ENCODE measurements around the gene DIDO1.

Gene DIDO1

DNA sequence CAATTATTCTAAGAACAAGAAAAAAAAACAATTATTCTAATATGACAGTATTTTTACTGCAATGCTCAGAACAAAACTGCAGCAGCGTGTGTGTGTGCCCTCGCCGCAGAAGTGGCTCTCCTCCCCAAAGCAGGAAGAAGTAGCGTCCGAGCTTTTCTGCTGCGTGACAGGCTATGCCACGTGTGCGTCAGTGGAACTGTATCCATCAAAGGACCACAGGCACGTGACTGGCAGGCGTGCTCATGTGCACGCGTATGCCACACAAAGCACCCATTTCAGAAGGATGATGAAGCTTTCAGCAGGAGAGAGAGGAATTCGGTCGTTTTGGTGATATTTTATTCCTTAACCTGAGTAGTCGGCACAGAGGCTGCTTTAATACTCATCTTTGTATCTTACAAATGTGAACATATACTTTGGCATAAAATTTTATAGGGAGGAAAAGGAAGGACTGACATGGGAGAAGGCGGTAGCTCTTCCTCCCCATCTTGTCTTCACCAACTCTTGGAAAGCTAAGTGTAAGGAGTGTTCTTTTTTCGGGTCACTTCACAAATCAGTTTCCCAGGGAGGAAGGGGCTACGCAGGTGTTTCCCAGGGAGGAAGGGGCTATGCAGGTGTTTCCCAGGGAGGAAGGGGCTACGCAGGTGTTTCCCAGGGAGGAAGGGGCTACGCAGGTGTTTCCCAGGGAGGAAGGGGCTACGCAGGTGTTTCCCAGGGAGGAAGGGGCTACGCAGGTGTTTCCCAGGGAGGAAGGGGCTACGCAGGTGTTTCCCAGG, 68.1 kb downstream of the DIDO1 start:
- no peak for TF ChIP-seq NFIC (IDR thresholded peaks at IDR 0.05)
- TF ChIP-seq CREB1 (IDR thresholded peaks at IDR 0.05; ENCODE audit: low read depth) = no peak
- TF ChIP-seq FOXM1 (IDR thresholded peaks at IDR 0.05; ENCODE audit: borderline replicate concordance, low read depth) = no peak
- TF ChIP-seq, protein P1, sequence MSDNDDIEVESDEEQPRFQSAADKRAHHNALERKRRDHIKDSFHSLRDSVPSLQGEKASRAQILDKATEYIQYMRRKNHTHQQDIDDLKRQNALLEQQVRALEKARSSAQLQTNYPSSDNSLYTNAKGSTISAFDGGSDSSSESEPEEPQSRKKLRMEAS (IDR thresholded peaks at IDR 0.05) = no peak
- TF ChIP-seq, protein P2, sequence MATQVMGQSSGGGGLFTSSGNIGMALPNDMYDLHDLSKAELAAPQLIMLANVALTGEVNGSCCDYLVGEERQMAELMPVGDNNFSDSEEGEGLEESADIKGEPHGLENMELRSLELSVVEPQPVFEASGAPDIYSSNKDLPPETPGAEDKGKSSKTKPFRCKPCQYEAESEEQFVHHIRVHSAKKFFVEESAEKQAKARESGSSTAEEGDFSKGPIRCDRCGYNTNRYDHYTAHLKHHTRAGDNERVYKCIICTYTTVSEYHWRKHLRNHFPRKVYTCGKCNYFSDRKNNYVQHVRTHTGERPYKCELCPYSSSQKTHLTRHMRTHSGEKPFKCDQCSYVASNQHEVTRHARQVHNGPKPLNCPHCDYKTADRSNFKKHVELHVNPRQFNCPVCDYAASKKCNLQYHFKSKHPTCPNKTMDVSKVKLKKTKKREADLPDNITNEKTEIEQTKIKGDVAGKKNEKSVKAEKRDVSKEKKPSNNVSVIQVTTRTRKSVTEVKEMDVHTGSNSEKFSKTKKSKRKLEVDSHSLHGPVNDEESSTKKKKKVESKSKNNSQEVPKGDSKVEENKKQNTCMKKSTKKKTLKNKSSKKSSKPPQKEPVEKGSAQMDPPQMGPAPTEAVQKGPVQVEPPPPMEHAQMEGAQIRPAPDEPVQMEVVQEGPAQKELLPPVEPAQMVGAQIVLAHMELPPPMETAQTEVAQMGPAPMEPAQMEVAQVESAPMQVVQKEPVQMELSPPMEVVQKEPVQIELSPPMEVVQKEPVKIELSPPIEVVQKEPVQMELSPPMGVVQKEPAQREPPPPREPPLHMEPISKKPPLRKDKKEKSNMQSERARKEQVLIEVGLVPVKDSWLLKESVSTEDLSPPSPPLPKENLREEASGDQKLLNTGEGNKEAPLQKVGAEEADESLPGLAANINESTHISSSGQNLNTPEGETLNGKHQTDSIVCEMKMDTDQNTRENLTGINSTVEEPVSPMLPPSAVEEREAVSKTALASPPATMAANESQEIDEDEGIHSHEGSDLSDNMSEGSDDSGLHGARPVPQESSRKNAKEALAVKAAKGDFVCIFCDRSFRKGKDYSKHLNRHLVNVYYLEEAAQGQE (IDR thresholded peaks at IDR 0.05; ENCODE audit: low read depth) = no peak
- TF ChIP-seq, protein P3, sequence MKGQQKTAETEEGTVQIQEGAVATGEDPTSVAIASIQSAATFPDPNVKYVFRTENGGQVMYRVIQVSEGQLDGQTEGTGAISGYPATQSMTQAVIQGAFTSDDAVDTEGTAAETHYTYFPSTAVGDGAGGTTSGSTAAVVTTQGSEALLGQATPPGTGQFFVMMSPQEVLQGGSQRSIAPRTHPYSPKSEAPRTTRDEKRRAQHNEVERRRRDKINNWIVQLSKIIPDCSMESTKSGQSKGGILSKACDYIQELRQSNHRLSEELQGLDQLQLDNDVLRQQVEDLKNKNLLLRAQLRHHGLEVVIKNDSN (IDR thresholded peaks at IDR 0.05) = no peak
- TF ChIP-seq CEBPB (IDR thresholded peaks at IDR 0.05) = no peak
- TF ChIP-seq ZBTB7A (IDR thresholded peaks at IDR 0.05; ENCODE audit: low read depth) = no peak
- TF ChIP-seq TCF12 (IDR thresholded peaks at IDR 0.05; ENCODE audit: low read depth) = no peak
- no peak for TF ChIP-seq EP300 (IDR thresholded peaks at IDR 0.05; ENCODE audit: borderline replicate concordance)
- TF ChIP-seq RAD21 (IDR thresholded peaks at IDR 0.05; ENCODE audit: low read depth) = no peak
- TF ChIP-seq TEAD4 (IDR thresholded peaks at IDR 0.05) = no peak
- no peak for TF ChIP-seq EGR1 (IDR thresholded peaks at IDR 0.05)
- no peak for TF ChIP-seq TAF1 (IDR thresholded peaks at IDR 0.05; ENCODE audit: low read depth)
- no peak for TF ChIP-seq YY1 (IDR thresholded peaks at IDR 0.05; ENCODE audit: low read depth)

DNA sequence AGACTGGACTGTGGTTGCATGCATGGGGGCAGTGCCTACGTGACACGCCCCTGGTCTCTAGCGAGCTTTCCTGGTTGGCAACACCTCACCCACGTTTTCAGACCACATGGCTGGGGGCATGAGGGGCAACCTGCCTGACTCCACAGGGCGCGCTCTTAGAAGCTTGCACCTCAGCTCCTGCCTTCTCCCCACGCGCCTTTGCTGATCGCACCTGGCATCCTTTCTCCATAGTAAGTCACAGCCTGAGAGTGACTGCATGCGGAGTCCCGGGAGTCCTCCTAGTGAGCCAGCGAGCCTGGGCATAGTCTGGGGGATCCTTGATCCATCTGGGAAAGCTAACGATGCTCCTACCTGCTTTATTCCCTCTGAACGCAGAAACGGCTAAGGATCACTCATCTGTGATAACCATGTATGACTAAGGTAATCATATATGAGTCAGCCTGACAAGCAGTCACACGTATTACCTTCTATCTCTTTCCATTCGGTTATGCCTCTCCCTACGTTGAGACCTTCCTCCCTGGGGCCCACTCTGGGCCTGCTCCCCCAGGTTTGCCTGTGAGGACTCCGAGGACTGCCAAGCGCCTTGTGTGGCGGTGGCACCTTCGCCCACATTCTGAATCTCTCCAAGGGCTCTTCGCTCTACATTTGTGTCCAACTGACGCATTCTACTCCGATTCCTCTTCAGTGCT, 69.2 kb downstream of the DIDO1 start:
- no peak for TF ChIP-seq EGR1 (IDR thresholded peaks at IDR 0.05)
- no peak for TF ChIP-seq EP300 (IDR thresholded peaks at IDR 0.05; ENCODE audit: borderline replicate concordance)
- no peak for TF ChIP-seq ZBTB7A (IDR thresholded peaks at IDR 0.05; ENCODE audit: low read depth)
- no peak for TF ChIP-seq RAD21 (IDR thresholded peaks at IDR 0.05; ENCODE audit: low read depth)
- TF ChIP-seq, protein P3 (IDR thresholded peaks at IDR 0.05) = no peak
- no peak for TF ChIP-seq TCF12 (IDR thresholded peaks at IDR 0.05; ENCODE audit: low read depth)
- TF ChIP-seq FOXM1 (IDR thresholded peaks at IDR 0.05; ENCODE audit: borderline replicate concordance, low read depth) = no peak
- no peak for TF ChIP-seq TAF1 (IDR thresholded peaks at IDR 0.05; ENCODE audit: low read depth)
- TF ChIP-seq NFIC (IDR thresholded peaks at IDR 0.05) = no peak
- no peak for TF ChIP-seq TEAD4 (IDR thresholded peaks at IDR 0.05)
- no peak for TF ChIP-seq YY1 (IDR thresholded peaks at IDR 0.05; ENCODE audit: low read depth)
- TF ChIP-seq, protein P1 (IDR thresholded peaks at IDR 0.05) = no peak
- TF ChIP-seq CEBPB (IDR thresholded peaks at IDR 0.05) = no peak
- no peak for TF ChIP-seq CREB1 (IDR thresholded peaks at IDR 0.05; ENCODE audit: low read depth)
- TF ChIP-seq, protein P2 (IDR thresholded peaks at IDR 0.05; ENCODE audit: low read depth) = no peak

DNA sequence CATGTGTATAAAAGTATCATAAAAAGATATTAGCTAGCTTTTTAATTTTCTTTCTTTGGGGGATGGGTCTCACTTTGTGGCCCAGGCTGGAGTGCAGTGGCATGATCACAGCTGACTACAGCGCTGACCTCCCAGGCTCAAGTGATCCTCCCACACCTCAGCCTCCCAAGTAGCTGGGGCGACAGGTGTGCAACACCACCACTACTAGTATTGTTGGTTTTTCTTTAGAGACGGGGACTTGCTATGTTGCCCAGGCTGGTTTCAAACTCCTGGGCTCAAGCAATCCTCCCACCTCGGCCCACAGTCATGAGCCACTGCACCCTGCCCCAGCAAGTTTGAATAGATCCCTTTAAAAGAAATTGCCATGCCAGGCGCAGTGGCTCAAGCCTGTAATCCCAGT, 71.2 kb downstream of the DIDO1 start:
- no peak for TF ChIP-seq TEAD4 (IDR thresholded peaks at IDR 0.05)
- no peak for TF ChIP-seq TCF12 (IDR thresholded peaks at IDR 0.05; ENCODE audit: low read depth)
- TF ChIP-seq CEBPB (IDR thresholded peaks at IDR 0.05) = no peak

DNA sequence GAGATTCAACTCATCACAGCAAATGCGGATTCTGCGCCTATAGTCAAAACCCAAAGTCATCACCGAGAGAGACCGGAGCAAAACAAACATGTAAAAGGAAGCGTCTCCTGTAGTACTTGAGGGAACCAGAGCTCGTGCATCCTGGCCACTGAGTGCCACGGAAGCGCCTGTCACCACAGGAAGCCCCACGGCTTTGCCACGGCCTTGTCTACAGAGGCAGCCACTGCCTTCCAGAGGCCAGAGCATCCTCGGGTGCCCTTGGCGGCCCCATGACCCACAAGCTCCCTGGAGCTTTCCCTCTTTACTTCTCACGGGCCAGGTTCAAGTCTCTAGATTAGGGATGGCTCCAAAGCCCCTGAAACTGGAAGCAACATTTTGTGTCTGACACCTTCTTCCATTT, 72.2 kb downstream of the DIDO1 start:
- no peak for TF ChIP-seq EGR1 (IDR thresholded peaks at IDR 0.05)
- TF ChIP-seq YY1 (IDR thresholded peaks at IDR 0.05; ENCODE audit: low read depth) = no peak
- no peak for TF ChIP-seq TEAD4 (IDR thresholded peaks at IDR 0.05)
- TF ChIP-seq, protein P2 (IDR thresholded peaks at IDR 0.05; ENCODE audit: low read depth) = no peak
- no peak for TF ChIP-seq FOXM1 (IDR thresholded peaks at IDR 0.05; ENCODE audit: borderline replicate concordance, low read depth)
- no peak for TF ChIP-seq NFIC (IDR thresholded peaks at IDR 0.05)
- no peak for TF ChIP-seq CEBPB (IDR thresholded peaks at IDR 0.05)
- TF ChIP-seq ZBTB7A (IDR thresholded peaks at IDR 0.05; ENCODE audit: low read depth) = no peak
- no peak for TF ChIP-seq CREB1 (IDR thresholded peaks at IDR 0.05; ENCODE audit: low read depth)
- TF ChIP-seq TAF1 (IDR thresholded peaks at IDR 0.05; ENCODE audit: low read depth) = no peak
- TF ChIP-seq EP300 (IDR thresholded peaks at IDR 0.05; ENCODE audit: borderline replicate concordance) = no peak
- no peak for TF ChIP-seq RAD21 (IDR thresholded peaks at IDR 0.05; ENCODE audit: low read depth)
- TF ChIP-seq, protein P1 (IDR thresholded peaks at IDR 0.05) = no peak
- TF ChIP-seq TCF12 (IDR thresholded peaks at IDR 0.05; ENCODE audit: low read depth) = no peak
- TF ChIP-seq, protein P3 (IDR thresholded peaks at IDR 0.05) = no peak

All from Ishikawa (cell line).